Pancreas (tissue), 10 donors: ENCODE data around the gene AP3B1. TPM values are rescaled to one million over a fixed set of nuclear protein-coding genes. Genes with fewer than 3 reads are reported as not detected.

Experiments used
- ATAC-seq, 4 donors: fragments of 200-7000 bp; cut with Tn5 transposase; one replicate each; pipeline versions ENCODE4 v1.8.0 to v1.9.1; 2020; ENCODE audit warnings: mild to moderate bottlenecking in 4 of 4, moderate library complexity in 4 of 4
- DNase-seq, 6 donors: peaks; one replicate each; pipeline ENCODE4 v3.0.0-alpha.2; 2020
- FAIRE-seq: peaks from 2 replicates; lab custom pipeline; 2012; peaks lifted over from hg19 to GRCh38; lab: Jason Lieb, UNC
- H3K27ac ChIP-seq, 4 donors: fragments of 200-600 bp; sonication (generic); 1 replicate in 3 of 4; 2 replicates in 1 of 4; pipeline versions ENCODE4 v1.5.0 to v1.8.0; 2020
- H3K27me3 ChIP-seq, 4 donors: fragments of 200-600 bp; one replicate each; pipeline ENCODE4 v1.8.0; 2021
- H3K36me3 ChIP-seq, 3 donors: fragments of 200-600 bp; sonication (generic) in 1 of 3; one replicate each; pipeline versions ENCODE4 v1.5.0 to v1.8.0; 2020 to 2021
- H3K4me1 ChIP-seq, 3 donors: fragments of 200-600 bp; one replicate each; pipeline ENCODE4 v1.8.0; 2021
- H3K4me3 ChIP-seq, 4 donors: fragments of 200-600 bp; sonication (generic) in 2 of 4; one replicate each; pipeline versions ENCODE4 v1.5.0 to v1.8.0; 2020 to 2021
- H3K9me3 ChIP-seq, 4 donors: fragments of 200-600 bp; one replicate each; pipeline ENCODE4 v1.8.0; 2021
- WGBS, 2 donors: extraction: QIAGEN DNeasy Blood & Tissue Kit; methylation state at CpG; one replicate each; pipeline ENCODE4 v1.1.7; 2013; 5-methylcytosine and 5-hydroxymethylcytosine counted together
- intact Hi-C, 3 donors: fragments of 100-400 bp; cut with DNase I; formaldehyde crosslinking; loops; one replicate each; pipeline versions ENCODE4 v1.11.1 to v1.14.2; 2022
- polyA plus RNA-seq, 2 donors: library from polyadenylated mRNA; stranded (reverse); fragments of 200-250 nt; gene quantifications; one replicate each; pipeline ENCODE4 v1.2.3, GENCODE V29; 2013
- total RNA-seq, 6 donors: library from RNA; stranded (reverse); fragmentation: NEBNext Ultra II Directional in 4 of 6; extraction: Animal tissue kit (Norgen Biotek cat#: 25700) in 4 of 6; gene quantifications; one replicate each; pipeline versions ENCODE4 v1.2.1 to v1.2.4, GENCODE V29; 2021 to 2023
- TF ChIP-seq, protein P1 (sequence below), 4 donors: fragments of 200-600 bp; sonication (generic) in 3 of 4; IDR thresholded peaks; one replicate each; pipeline versions ENCODE4 v1.5.0 to v1.8.0; 2021; ENCODE audit warnings: antibody characterized with exemption in 4 of 4
- donor health status: healthy with polysubstance abuse.
- donor health status: DM: no; HTN: no; CAD: no; lungs with moderate emphysema.
- donor health status: DM: no; HTN: no; CAD: no.
- donor health status: control.
- donor health status: control.
- donor health status: Bipolar disorder and iron deficiency.
- donor health status: DM: yes; HTN: yes; CAD: no.
- donor health status: DM: no; HTN: no; CAD: no.
- donor health status: DM: no; HTN: no; CAD: no.
- donor health status: DM: yes; HTN: yes; CAD: no.

AP3B1 gene
- total and polyA plus RNA-seq, 8 donors, result 11.9 to 26.0 (median 18.2) TPM

- WGBS, 2 donors, result 97 to 98% methylated on average over 1 of the region's 1 CpG
- Histone ChIP-seq H3K4me3 (no peak overlapping the region), H3K27ac (no peak overlapping the region), H3K36me3 (peaks cover 0 to 9% (median 9%) of the 10 kb centered on the region in 3 donors), H3K9me3 (no peaks in the 10 kb centered on the region), H3K27me3 (no peaks in the 10 kb centered on the region), H3K4me1 (no peaks in the 10 kb centered on the region)
- ATAC-seq, result no peak
- no peak for DNase-seq
- TF ChIP-seq, protein P1, sequence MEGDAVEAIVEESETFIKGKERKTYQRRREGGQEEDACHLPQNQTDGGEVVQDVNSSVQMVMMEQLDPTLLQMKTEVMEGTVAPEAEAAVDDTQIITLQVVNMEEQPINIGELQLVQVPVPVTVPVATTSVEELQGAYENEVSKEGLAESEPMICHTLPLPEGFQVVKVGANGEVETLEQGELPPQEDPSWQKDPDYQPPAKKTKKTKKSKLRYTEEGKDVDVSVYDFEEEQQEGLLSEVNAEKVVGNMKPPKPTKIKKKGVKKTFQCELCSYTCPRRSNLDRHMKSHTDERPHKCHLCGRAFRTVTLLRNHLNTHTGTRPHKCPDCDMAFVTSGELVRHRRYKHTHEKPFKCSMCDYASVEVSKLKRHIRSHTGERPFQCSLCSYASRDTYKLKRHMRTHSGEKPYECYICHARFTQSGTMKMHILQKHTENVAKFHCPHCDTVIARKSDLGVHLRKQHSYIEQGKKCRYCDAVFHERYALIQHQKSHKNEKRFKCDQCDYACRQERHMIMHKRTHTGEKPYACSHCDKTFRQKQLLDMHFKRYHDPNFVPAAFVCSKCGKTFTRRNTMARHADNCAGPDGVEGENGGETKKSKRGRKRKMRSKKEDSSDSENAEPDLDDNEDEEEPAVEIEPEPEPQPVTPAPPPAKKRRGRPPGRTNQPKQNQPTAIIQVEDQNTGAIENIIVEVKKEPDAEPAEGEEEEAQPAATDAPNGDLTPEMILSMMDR (IDR thresholded peaks at IDR 0.05), result no peak
- FAIRE-seq, result no peak
- intact Hi-C loops, result no loop called here
Measured at GRCh38 chr5:78221467-78221866, 73.0 kb downstream of the AP3B1 start.

- H3K36me3 ChIP-seq, result no peaks in the 10 kb centered on the region
- H3K9me3 ChIP-seq, result no peaks in the 10 kb centered on the region
- ATAC-seq, result no peak
- TF ChIP-seq, protein P1 (IDR thresholded peaks at IDR 0.05), result no peak
- no peak for FAIRE-seq
- 74 to 77% methylated on average over 4 of the region's 4 CpGs for WGBS, 2 donors
- H3K27ac ChIP-seq, result no peak overlapping the region
- intact Hi-C loops, result no loop called here
- no peak for DNase-seq
- no peaks in the 10 kb centered on the region for H3K27me3 ChIP-seq
- no peak overlapping the region for H3K4me3 ChIP-seq
- H3K4me1 ChIP-seq, result no peaks in the 10 kb centered on the region
Measured at GRCh38 chr5:78215972-78216371, 78.5 kb downstream of the AP3B1 start.

- H3K4me1 ChIP-seq, result no peaks in the 10 kb centered on the region
- DNase-seq, result no peak
- no peaks in the 10 kb centered on the region for H3K27me3 ChIP-seq
- no peak for FAIRE-seq
- no peak overlapping the region for H3K27ac ChIP-seq
- TF ChIP-seq, protein P1 (IDR thresholded peaks at IDR 0.05), result no peak
- intact Hi-C loops, result no loop called here
- H3K36me3 ChIP-seq, result no peaks in the 10 kb centered on the region
- H3K4me3 ChIP-seq, result no peak overlapping the region
- H3K9me3 ChIP-seq, result no peaks in the 10 kb centered on the region
- 73 to 86% methylated on average over 1 of the region's 1 CpG for WGBS, 2 donors
- no peak for ATAC-seq
Measured at GRCh38 chr5:78215565-78215964, 78.9 kb downstream of the AP3B1 start.

DNA sequence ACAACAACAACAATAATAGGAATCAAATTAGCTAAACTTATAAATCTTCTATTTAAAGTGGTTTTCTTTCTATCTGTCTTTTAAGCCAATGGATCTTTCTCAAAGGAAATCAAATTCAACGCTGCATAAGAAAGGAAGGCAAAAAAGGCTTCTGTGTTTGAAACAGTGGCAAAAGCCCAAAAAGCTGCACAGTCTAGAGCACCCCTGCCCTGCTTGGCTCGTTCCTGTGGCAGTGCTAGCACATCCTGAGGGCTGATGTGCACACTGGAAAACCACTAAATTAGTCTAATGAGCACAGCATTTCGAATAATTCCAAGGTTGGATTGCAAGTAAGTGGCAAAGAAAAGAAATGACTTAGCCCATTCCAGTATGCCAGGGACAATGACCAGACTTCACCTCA is 80.7 kb downstream of the AP3B1 start:
- Histone ChIP-seq H3K27ac (no peak overlapping the region), H3K27me3 (no peaks in the 10 kb centered on the region), H3K9me3 (no peaks in the 10 kb centered on the region), H3K36me3 (no peaks in the 10 kb centered on the region), H3K4me1 (no peaks in the 10 kb centered on the region), H3K4me3 (no peak overlapping the region)
- 93 to 99% methylated on average over 3 of the region's 3 CpGs for WGBS, 2 donors
- TF ChIP-seq, protein P1 (IDR thresholded peaks at IDR 0.05), result no peak
- DNase-seq (no peak), FAIRE-seq (no peak), ATAC-seq (no peak)
- intact Hi-C loops, result no loop called here

- FAIRE-seq, result no peak
- Histone ChIP-seq H3K4me3 (no peak overlapping the region), H3K27ac (no peak overlapping the region), H3K9me3 (no peaks in the 10 kb centered on the region), H3K4me1 (no peaks in the 10 kb centered on the region), H3K27me3 (no peaks in the 10 kb centered on the region), H3K36me3 (no peaks in the 10 kb centered on the region)
- DNase-seq, result no peak
- no peak for ATAC-seq
- intact Hi-C loops, result no loop called here
- 87 to 97% methylated on average over 4 of the region's 4 CpGs for WGBS, 2 donors
- TF ChIP-seq, protein P1 (IDR thresholded peaks at IDR 0.05), result no peak
Measured at GRCh38 chr5:78211052-78211451, 83.4 kb downstream of the AP3B1 start.
